GM21423 (cell line): ENCODE data around the gene SOBP.
"Not testable (repeated sequence)": the region's sequence is repeated elsewhere in the genome, so short reads cannot be mapped to it uniquely, and the experiment has no call there.

Experiments
- ATAC-seq: cut with Tn5 transposase; IDR thresholded peaks from one replicate; pipeline ENCODE4 v1.9.1; 2021; ENCODE audit warnings: mild to moderate bottlenecking, moderate library complexity; ENCODE audit not compliant: unreplicated experiment

Gene SOBP

GRCh38 chr6:107520706-107521105, 30.8 kb downstream of the SOBP start:
- not testable (repeated sequence) for ATAC-seq

GRCh38 chr6:107523054-107523791, 33.3 kb downstream of the SOBP start:
- no peak for ATAC-seq

GRCh38 chr6:107523794-107524193, 33.9 kb downstream of the SOBP start:
- no peak for ATAC-seq

GRCh38 chr6:107524626-107525025, 34.7 kb downstream of the SOBP start:
- no peak for ATAC-seq

GRCh38 chr6:107531868-107532267, 42.0 kb downstream of the SOBP start:
- no peak for ATAC-seq

GRCh38 chr6:107532706-107533105, 42.8 kb downstream of the SOBP start:
- ATAC-seq = no peak

- no peak for ATAC-seq
Measured at GRCh38 chr6:107533415-107534059, 43.6 kb downstream of the SOBP start.

- no peak for ATAC-seq
Measured at GRCh38 chr6:107534571-107535141, 44.7 kb downstream of the SOBP start.

- ATAC-seq = no peak
Measured at GRCh38 chr6:107535626-107536025, 45.7 kb downstream of the SOBP start.

GRCh38 chr6:107536180-107536961, 46.5 kb downstream of the SOBP start:
- ATAC-seq = no peak

GRCh38 chr6:107537559-107537958, 47.6 kb downstream of the SOBP start:
- ATAC-seq = no peak

- no peak for ATAC-seq
Measured at GRCh38 chr6:107538856-107539387, 49.0 kb downstream of the SOBP start.

- no peak for ATAC-seq
Measured at GRCh38 chr6:107539409-107539808, 49.5 kb downstream of the SOBP start.

GRCh38 chr6:107539849-107540464, 50.0 kb downstream of the SOBP start:
- ATAC-seq = no peak

GRCh38 chr6:107540465-107540857, 50.5 kb downstream of the SOBP start:
- ATAC-seq = no peak

- no peak for ATAC-seq
Measured at GRCh38 chr6:107542192-107542668, 52.3 kb downstream of the SOBP start.

- no peak for ATAC-seq
Measured at GRCh38 chr6:107543088-107543487, 53.2 kb downstream of the SOBP start.

- ATAC-seq = no peak
Measured at GRCh38 chr6:107543567-107543966, 53.6 kb downstream of the SOBP start.

GRCh38 chr6:107545763-107546162, 55.8 kb downstream of the SOBP start:
- no peak for ATAC-seq

GRCh38 chr6:107546691-107547450, 57.0 kb downstream of the SOBP start:
- no peak for ATAC-seq
